SU-DHL-6 (cell line): ENCODE results near the gene PPIL4.

Source experiments
- EZH2phosphoT487 ChIP-seq: fragments of 200-600 bp; sonication (generic), shearing (Covaris generic); conservative IDR thresholded peaks from 2 replicates; pipeline ENCODE4 v1.6.1; 2018; ENCODE audit warnings: mild to moderate bottlenecking, antibody characterized with exemption, low read length, moderate library complexity, mixed read lengths
- TF ChIP-seq, protein P1 (sequence below): fragments of 200-600 bp; sonication (generic); IDR thresholded peaks from one replicate; pipeline ENCODE4 v1.5.1; 2017; ENCODE audit warnings: antibody characterized with exemption, mild to moderate bottlenecking, low read length, moderate library complexity; ENCODE audit not compliant: insufficient read depth, poor library complexity, severe bottlenecking

DNA sequence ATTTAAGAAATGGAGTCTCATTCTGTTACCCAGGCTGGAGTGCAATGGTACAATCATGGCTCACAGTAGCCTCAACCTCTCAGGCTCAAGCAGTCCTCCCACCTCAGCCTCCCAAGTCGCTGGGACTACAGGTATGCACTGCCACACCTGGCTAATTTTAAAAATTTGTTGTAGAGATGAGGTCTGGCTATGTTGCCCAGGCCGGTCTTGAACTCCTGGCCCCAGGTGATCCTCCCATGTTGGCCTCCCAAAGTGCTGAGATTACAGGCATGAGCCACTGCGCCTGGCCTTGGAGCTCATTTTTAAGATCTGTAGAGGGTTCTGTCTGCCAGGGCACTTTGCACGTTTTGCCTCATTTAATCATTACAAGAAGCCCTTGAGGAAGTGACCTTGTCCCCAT is 78.6 kb downstream of the PPIL4 start:
- TF ChIP-seq EZH2phosphoT487, result no peak
- TF ChIP-seq, protein P1, sequence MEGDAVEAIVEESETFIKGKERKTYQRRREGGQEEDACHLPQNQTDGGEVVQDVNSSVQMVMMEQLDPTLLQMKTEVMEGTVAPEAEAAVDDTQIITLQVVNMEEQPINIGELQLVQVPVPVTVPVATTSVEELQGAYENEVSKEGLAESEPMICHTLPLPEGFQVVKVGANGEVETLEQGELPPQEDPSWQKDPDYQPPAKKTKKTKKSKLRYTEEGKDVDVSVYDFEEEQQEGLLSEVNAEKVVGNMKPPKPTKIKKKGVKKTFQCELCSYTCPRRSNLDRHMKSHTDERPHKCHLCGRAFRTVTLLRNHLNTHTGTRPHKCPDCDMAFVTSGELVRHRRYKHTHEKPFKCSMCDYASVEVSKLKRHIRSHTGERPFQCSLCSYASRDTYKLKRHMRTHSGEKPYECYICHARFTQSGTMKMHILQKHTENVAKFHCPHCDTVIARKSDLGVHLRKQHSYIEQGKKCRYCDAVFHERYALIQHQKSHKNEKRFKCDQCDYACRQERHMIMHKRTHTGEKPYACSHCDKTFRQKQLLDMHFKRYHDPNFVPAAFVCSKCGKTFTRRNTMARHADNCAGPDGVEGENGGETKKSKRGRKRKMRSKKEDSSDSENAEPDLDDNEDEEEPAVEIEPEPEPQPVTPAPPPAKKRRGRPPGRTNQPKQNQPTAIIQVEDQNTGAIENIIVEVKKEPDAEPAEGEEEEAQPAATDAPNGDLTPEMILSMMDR, result no peak
